Measurements from ENCODE around the gene TNRC18.

The TNRC18 gene

GRCh38 chr7:5428478-5429252 is 5.0 kb upstream of the TNRC18 start:
- no peak for FAIRE-seq

GRCh38 chr7:5426226-5426475 is 2.5 kb upstream of the TNRC18 start:
- no peak for FAIRE-seq

GRCh38 chr7:5425507-5426225 is 2.0 kb upstream of the TNRC18 start:
- no peak for FAIRE-seq

GRCh38 chr7:5424749-5425506 is 1.3 kb upstream of the TNRC18 start:
- FAIRE-seq = no peak

GRCh38 chr7:5423976-5424748 is 528 bp upstream of the TNRC18 start:
- no peak for FAIRE-seq

- no peak for FAIRE-seq
Measured at GRCh38 chr7:5422396-5423305, 983 bp downstream of the TNRC18 start.

- no peak for FAIRE-seq
Measured at GRCh38 chr7:5421714-5422395, 1.8 kb downstream of the TNRC18 start.

- FAIRE-seq = no peak
Measured at GRCh38 chr7:5420881-5421713, 2.5 kb downstream of the TNRC18 start.

GRCh38 chr7:5420067-5420880 is 3.4 kb downstream of the TNRC18 start:
- no peak for FAIRE-seq

- no peak for FAIRE-seq
Measured at GRCh38 chr7:5419539-5420066, 4.0 kb downstream of the TNRC18 start.

- FAIRE-seq = no peak
Measured at GRCh38 chr7:5418285-5418582, 5.4 kb downstream of the TNRC18 start.

GRCh38 chr7:5417106-5418071 is 6.2 kb downstream of the TNRC18 start:
- no peak for FAIRE-seq

- no peak for FAIRE-seq
Measured at GRCh38 chr7:5414916-5415315, 8.7 kb downstream of the TNRC18 start.

- no peak for FAIRE-seq
Measured at GRCh38 chr7:5413449-5413786, 10.2 kb downstream of the TNRC18 start.

- no peak for FAIRE-seq
Measured at GRCh38 chr7:5408777-5409176, 14.9 kb downstream of the TNRC18 start.

- no peak for FAIRE-seq
Measured at GRCh38 chr7:5406957-5407945, 16.4 kb downstream of the TNRC18 start.

- FAIRE-seq = no peak
Measured at GRCh38 chr7:5404421-5404826, 19.2 kb downstream of the TNRC18 start.
